Stimulated activated CD4-positive, alpha-beta T cell treated with anti-CD3 and anti-CD28 coated beads, Interleukin-2, amount 100 ng/mL, for 24 hours (primary cell): ENCODE measurements around the gene RPL39.
A peak's percentile ranks its signal among the peaks of the same experiment; 100 is the strongest.
"Not testable (repeated sequence)": the region's sequence is repeated elsewhere in the genome, so short reads cannot be mapped to it uniquely, and the experiment has no call there.

ENCODE experiments used
- DNase-seq, 2 donors: peaks; one replicate each; pipeline ENCODE4 v3.0.0-alpha.2; 2020

RPL39 gene

DNA sequence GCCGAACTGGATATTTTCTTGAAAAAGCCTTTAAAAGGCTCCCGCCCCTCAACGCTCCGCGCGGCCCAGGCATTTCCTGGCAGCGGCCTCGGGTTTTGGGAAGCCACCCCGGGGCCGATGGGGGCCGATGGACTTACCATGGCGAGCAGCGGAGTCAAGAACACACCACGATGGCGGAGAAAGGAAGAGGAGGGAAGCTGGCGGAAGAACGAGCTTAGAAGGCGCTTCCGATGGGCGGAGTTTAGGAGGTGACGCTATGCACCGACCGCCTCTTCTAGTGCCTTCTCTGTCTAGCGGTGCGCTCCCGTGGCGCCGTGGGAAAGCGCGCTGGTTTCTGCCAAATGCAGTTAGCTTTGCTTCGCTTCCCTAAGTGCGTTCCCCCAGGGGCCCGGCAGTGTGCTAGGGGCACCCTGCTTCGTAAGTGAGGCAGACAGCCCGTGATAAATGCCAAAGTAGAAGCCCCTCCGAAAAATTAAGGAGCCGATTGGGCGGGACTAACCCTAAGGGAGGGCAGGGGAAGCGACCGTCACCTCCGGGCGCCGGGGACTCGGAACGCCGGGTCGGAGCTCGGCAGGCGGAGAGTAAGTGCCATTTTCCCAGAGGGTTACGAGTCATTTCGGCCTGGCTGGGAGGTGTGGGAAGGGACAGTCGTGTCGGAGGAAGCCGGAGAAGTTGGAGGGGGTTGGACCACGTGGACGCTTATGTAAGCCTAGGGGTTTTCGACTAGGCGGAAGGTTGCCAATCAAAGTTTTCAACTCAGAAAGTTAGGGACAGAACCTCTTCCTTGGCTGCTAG lies at the start of gene RPL39:
TSS of gene RPL39 (minus strand) at position 194 of the 795 bp plus-strand sequence. CDS start at position 140, 54 bp downstream.
- DNase-seq: peak; percentile 78 to 80

DNA sequence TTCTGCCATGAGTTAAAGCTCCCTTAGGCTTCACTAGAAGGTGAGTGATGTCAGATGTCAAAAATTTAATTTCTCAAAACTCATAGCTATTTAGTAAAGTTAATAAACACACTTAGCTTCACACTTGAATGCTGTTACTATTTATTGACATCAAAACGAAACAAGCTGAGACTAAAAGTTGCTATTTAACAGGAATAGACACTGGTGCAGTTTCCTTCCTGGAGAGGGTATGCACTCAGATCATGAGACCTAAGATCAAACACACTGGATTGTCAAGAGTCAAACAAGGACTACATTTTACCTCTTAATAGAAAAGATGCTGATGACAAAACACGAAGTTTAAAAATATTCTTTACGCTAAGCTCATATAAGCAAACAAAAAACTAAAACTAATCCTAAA lies 42.5 kb upstream of the RPL39 start:
- no peak for DNase-seq

DNA sequence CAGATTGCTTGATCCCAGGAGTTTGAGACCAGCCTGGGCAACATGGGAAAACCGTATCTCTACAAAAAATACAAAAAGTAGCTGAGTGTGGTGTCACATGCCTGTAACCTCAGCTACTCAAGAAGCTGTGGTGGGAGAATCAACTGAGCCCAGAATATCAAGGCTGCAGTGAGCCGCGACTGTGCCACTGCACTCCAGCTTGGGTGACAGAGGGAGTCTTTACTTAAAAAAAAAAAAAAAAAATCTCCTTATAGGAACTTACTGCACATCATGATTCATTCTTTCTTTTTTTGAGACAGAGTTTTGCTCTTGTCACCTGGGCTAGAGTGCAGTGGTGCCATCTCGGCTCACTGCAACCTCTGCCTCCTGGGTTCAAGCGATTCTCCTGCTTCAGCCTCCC lies 37.0 kb upstream of the RPL39 start:
- no peak for DNase-seq

DNA sequence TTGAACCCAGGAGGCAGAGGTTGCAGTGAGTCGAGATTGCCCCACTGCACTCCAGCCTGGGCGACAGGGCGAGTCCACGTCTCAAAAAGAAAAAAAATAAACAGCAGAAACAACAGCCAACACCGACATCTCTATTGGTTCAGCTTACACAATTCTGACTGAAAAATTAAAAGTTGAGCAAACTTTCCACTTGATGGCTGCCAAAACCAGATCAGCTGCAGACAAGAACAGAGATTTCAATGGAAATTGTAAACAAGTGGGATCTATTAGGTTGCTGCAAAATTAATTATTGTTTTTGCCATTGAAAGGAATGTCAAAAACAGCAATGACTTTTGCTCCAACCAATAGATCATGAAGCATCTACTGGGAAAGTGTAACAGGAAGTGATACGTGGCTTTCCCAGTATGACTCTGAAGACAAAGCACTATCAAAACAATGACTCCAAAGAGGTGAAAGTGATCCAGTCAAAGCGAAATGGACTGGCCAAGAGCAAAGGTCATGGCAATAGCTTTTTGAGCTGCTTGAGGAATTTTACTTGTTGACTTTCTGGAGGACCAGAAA lies 35.0 kb upstream of the RPL39 start:
- no peak for DNase-seq

- DNase-seq: not testable (repeated sequence)
Measured at GRCh38 chrX:119824221-119824620, 32.8 kb upstream of the RPL39 start.

GRCh38 chrX:119821703-119822102 lies 30.3 kb upstream of the RPL39 start:
- DNase-seq: not testable (repeated sequence)

DNA sequence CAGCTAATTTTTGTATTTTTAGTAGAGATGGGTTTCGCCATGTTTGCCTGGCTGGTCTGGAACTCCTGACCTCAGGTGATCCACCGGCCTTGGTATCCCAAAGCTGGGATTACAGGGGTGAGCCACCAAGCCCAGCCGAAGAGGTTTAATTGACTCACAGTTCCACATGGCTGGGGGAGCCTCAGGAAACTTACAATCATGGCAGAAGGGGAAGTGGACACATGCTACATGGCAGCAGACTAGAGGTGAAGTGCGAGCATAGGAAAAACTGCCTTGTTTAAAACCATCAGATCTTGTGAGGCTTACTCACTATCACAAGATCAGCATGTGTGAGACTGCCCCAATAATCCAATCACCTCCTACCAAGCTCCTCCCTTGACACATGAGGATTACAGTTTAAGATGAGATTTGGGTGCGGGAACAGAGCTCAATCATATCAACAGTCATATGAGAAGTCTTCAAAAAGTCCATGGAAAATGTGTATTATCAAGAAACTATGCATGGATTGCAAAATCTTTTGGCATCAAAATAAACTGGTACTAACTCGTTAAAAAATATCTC lies 25.8 kb upstream of the RPL39 start:
- DNase-seq: no peak

DNA sequence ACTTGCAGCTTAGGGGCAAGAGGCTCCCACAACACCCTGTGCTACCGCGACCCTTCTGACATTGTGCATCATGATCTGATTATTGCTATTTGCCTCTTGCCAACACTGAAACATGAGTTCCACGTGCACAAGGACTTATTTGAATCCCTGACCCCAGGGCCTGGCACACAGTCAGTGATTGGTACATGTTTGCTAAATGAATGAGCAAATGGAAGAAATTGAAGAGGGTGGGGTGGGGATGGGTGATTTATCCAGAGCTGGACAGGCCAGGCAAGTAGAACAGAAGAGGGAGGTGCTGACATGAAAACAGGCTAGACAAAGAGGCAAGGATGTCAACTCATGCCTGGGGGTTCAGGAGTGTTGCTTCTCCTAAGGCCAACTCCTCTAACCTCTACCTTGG lies 24.9 kb upstream of the RPL39 start:
- no peak for DNase-seq

DNA sequence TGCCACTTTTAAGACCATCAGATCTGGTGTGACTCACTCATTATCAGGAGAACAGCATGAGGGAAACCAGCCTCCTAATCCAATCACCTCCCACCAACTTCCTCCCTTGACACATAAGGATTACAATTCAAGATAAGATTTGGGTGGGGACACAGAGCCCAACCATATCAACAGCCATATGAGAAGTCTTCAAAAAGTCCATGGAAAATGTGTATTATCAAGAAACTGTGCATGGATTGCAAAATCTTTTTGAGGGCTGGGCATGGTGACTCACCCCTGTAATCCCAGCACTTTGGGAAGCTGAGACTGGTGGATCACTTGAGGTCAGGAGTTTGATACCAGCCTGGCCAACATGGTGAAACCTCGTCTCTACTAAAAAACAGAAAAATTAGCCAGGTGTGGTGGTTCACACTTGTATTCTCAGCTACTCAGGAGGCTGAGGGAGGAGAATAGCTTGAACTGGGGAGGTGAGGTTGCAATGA lies 17.8 kb upstream of the RPL39 start:
- DNase-seq: no peak

- DNase-seq: not testable (repeated sequence)
Measured at GRCh38 chrX:119808461-119808860, 17.0 kb upstream of the RPL39 start.

GRCh38 chrX:119802546-119802945 lies 11.1 kb upstream of the RPL39 start:
- no peak for DNase-seq

- no peak for DNase-seq
Measured at GRCh38 chrX:119801253-119802221, 10.1 kb upstream of the RPL39 start.

GRCh38 chrX:119790977-119791436 lies 423 bp downstream of the RPL39 start:
- DNase-seq: peak; percentile 44 to 53

DNA sequence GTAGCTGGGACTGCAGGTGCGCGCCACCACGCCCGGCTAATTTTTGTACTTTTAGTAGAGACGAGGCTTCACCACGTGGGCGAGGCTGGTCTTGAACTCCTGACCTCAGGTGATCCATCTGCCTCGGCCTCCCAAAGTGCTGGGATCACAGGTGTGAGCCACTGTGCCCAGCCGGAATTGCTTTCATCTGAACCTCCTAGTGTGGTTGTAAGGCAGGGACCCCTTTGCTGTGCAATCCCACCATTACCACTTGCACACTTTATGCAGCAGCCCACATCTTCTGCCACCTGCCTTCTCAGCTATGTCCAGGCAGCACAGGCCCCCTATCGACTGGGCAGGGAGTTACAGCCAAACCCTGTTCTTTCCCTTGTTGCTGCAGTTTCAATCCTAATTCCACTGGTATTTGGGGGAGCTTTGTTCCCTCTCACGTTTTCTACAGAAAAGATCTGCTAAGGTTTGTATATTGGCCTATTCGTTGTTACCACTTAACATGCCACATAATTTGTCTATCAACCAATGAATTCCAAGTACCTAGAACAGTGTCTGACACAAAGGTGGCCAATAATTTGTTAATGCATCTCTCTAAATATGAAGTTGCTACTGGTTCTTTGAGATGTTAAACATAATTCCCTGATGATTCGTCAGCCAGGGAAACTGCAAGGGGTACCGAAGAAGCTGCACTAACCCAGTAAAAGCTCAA lies 6.5 kb downstream of the RPL39 start:
- peak; percentile 52 to 56 for DNase-seq

DNA sequence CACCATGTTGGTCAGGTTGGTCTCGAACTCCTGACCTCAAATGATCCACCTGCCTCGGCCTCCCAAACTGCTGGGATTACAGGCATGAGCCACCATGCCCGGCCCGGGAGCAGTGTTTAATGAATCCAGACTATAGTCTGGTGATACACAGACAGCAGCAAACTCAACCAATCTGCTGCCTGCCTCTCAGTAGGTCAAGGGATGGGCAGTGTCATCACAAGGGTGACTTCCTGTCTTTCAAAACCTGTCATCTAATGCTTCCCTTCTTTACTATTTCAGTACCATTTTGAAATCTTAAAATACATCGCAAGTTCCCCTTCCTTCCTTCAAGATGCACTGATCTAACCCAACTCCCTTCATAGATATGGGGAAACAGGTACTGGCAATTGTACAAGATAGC lies 8.4 kb downstream of the RPL39 start:
- no peak for DNase-seq

- no peak for DNase-seq
Measured at GRCh38 chrX:119778829-119779228, 12.6 kb downstream of the RPL39 start.

DNA sequence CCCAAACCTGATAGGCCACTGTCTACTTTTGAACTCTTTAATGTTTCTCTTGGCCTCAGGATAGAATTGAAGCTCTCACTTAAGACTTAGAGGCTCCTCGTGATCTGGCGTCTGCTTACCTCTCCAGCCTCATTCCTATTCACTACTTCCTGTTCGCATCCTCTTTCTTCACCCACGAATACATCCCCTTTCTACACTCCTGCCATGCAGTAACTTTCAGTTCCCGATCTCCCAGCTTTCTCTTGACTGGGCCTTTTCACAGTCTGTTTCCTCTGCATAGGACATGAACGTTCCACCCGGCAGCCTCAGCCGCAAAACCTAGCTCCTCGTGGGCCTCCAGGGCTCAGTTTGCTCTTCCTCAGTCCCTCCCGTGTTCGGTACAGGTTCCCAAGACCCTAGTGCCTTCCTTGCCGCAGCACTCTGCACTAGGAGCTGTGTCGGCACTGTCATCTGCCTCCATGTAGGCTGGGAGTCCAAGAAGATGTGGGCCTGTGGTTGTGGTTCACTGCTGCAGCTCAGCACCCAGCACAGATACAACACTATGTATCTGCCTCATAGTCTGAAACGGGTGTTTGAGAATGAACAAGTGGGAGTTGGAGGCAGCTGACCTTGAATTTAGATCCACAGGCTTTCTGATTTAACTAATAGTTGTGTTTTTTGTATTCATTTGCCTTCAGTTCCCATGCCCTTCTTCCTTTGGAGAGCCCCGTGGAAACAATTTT lies 15.8 kb downstream of the RPL39 start:
- DNase-seq: no peak

DNA sequence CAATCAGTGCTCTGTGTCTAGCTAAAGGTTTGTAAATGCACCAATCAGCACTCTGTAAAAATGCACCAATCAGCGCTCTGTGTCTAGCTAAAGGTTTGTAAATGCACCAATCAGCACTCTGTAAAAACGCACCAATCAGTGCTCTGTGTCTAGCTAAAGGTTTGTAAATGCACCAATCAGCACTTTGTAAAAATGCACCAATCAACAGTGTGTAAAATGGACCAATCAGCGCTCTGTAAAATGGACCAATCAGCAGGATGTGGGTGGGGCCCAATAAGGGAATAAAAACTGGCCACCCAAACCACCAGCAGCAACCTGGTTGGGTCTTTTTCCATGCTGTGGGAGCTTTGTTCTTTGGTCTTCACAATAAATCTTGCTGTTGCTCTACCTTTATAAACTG lies 22.0 kb downstream of the RPL39 start:
- DNase-seq: not testable (repeated sequence)

DNA sequence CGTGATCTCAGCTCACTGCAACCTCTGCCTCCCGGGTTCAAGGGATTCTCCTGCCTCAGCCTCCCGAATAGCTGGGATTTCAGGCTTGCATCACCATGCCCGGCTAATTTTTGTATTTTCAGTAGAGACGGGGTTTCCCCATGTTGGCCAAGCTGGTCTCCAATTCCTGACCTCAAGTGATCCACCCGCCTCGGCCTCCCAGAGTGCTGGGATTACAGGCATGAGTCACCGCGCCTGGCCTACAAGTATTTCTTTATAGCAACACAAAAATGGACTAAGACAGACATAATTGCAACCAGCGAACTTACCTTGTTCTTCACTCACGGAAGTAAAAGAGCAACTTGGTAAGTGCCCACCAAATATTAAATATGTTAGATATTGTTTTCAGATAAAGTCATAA lies 23.0 kb downstream of the RPL39 start:
- not testable (repeated sequence) for DNase-seq

DNA sequence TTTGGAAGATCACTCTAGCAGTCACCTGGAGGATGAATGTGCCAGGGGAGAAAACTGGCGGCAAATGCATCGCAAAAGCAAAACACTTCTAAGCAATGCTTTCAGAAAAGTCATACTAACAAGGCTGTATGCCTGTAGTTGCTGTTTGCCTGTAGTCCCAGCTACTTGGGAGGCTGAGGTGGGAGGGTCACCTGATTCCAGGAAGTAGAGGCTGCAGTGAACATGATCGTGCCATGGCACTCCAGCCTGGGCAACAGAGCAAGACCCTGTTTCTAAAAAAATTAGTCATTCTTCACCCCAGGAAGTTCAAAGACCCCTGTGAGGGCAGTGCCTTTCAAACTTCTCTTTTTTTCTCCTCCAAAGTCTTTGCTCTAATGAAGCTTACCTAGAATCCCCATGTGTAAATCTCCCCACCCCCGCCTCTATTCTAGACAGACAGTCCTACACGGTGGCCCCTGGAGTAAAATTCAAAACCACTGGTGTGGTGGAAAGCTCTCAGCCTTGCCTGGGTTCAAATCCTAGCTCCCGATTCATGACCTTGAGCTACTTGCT lies 27.5 kb downstream of the RPL39 start:
- DNase-seq: no peak

DNA sequence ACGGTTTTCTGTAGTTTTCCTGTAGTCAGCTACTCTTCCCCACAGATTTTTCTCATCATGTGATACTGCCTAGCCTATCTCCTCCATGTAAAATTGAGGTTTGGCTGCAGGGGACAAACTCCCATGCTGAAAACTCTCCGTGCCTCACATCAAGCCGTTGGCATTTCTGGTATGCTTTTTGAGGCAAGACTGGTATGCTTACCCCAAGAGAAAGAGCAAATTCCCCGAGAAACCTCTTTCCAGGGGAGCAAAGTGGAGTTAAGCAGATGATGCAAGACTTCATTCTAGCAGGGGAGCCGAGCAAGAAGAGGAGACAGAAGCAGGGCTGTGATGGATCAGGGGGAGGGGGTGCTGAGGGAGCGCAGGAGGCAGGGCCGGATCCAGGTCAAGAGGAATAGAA lies 28.2 kb downstream of the RPL39 start:
- no peak for DNase-seq
